ENCODE measurements around the gene CARM1. TPM values are rescaled to one million over a fixed set of nuclear protein-coding genes. Genes with fewer than 3 reads are reported as not detected.

CARM1 gene
- total RNA-seq, 1 donor from 2014 or later: 34.4 TPM

DNA sequence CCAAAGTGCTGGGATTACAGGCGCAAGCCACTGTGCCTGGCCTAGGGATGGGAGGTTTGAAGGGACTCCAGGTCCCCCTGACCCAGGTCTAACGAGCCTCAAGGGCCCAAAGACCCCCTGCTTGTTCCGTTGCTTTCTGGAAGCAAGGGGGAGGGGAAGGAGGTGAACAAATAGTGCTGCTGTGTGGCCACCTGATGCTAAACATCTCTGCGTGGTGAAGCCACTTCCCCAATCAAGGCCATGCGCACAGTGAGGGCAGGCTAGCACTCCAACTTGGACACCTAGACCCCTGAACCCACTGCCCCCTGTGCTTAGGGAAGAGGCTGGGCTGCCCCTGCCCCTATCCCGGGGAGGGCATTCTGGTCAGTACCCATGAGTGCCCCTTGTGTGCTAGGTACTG is 24.0 kb downstream of the CARM1 start:
- Histone ChIP-seq H3K27ac (no peak overlapping the region), H3K79me2 (ENCODE audit: low read depth) (peaks cover 74% of the 10 kb centered on the region), H3K4me1 (peaks cover 15% of the 10 kb centered on the region), H3F3A (ENCODE audit: low read depth) (peaks cover 5% of the 10 kb centered on the region), H3K9ac (no peak overlapping the region), H3K27me3 (no peaks in the 10 kb centered on the region), H4K20me1 (ENCODE audit: low read depth) (peaks cover 80% of the 10 kb centered on the region), H3K36me3 (no peaks in the 10 kb centered on the region), H3K4me3 (no peak overlapping the region), H3K4me2 (no peak overlapping the region), H2AFZ (replicated peaks) (no peak overlapping the region), H3K9me3 (ENCODE audit: low read depth) (no peaks in the 10 kb centered on the region)
- Mint-ChIP-seq H3K4me3 (no peak overlapping the region), H3K9me3 (no peaks in the 10 kb centered on the region), H3K4me1 (peaks cover 45% of the 10 kb centered on the region), H3K27me3 (ENCODE audit: insufficient read depth, low read depth) (peaks cover 2% of the 10 kb centered on the region), H3K36me3 (no peaks in the 10 kb centered on the region), H3K27ac (peak overlapping the region; percentile 26)
- TF ChIP-seq EZH2phosphoT487 (IDR thresholded peaks at IDR 0.05): no peak
- no peak for TF ChIP-seq CTCF (IDR thresholded peaks at IDR 0.05)
- no peak for TF ChIP-seq EZH2 (IDR thresholded peaks at IDR 0.05)
- DNase-seq (ENCODE audit: low spot score): no peak

DNA sequence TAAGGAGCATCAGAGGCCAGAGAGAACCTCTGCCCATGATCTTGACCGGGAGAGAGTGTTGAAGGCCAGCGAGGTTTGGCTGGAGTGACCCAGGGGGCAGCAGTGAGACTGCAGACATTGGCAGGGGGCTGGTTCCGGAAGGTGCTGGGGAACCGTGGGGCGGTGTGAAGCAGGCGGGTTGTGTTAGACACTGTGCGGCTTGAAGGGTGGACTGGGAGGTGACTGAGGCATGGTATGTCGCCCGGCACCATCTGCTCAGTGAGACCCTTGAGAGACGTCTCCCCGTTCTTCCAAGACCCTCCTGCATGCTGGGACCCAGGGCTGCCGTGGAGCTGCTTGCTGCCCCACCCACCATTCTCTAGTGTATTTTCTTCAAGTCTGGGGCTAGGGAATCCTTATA is 24.6 kb downstream of the CARM1 start:
- Histone ChIP-seq H2AFZ (replicated peaks) (no peak overlapping the region), H3K9me3 (ENCODE audit: low read depth) (no peaks in the 10 kb centered on the region), H3K4me3 (no peak overlapping the region), H3K4me2 (no peak overlapping the region), H3K27me3 (no peaks in the 10 kb centered on the region), H3K36me3 (no peaks in the 10 kb centered on the region), H3K79me2 (ENCODE audit: low read depth) (peaks cover 74% of the 10 kb centered on the region), H3K9ac (no peak overlapping the region), H4K20me1 (ENCODE audit: low read depth) (peaks cover 77% of the 10 kb centered on the region), H3K27ac (no peak overlapping the region), H3K4me1 (peaks cover 14% of the 10 kb centered on the region), H3F3A (ENCODE audit: low read depth) (peaks cover 5% of the 10 kb centered on the region)
- TF ChIP-seq EZH2phosphoT487 (IDR thresholded peaks at IDR 0.05) (no peak), CTCF (IDR thresholded peaks at IDR 0.05) (no peak), EZH2 (IDR thresholded peaks at IDR 0.05) (no peak)
- Mint-ChIP-seq H3K4me3 (no peak overlapping the region), H3K27me3 (ENCODE audit: insufficient read depth, low read depth) (peaks cover 2% of the 10 kb centered on the region), H3K4me1 (peaks cover 42% of the 10 kb centered on the region), H3K36me3 (no peaks in the 10 kb centered on the region), H3K27ac (peak overlapping the region; percentile 26), H3K9me3 (no peaks in the 10 kb centered on the region)
- no peak for DNase-seq (ENCODE audit: low spot score)

DNA sequence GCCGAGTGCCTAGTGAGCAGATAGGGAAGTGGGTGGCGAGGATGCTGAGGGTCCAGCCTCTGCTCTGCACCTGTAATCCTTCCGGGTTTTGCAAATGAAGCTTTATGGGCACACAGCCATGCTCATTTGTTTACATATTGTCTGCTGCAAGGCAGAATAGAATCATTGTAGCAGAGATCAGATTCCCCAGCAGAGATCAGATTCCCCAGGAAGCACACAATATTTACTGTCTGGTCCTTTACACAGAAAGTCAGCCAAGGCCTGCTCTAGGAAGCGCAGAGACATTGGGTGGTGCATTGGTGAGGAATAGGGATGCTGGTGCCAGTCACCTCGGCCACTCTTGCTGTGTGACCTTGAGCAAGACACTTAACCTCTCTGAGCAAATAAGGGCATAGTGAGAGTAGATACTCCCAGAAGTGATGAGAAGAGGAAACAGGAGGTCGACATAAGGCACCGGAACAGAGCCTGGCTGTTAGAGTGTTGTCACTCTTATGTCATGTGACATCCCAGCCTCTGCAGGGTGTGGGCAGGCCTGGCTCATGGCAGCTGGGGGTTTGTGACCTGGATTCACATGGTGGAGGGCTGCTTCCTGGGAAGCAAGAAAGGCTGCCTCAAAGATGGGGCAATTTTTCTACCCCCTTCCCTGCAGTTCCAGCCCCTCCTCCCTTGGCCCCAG is 25.6 kb downstream of the CARM1 start:
- no peaks in the 10 kb centered on the region for H3K9me3 Mint-ChIP-seq
- peaks cover 2% of the 10 kb centered on the region for H3K27me3 Mint-ChIP-seq (ENCODE audit: insufficient read depth, low read depth)
- H4K20me1 ChIP-seq (ENCODE audit: low read depth): peaks cover 66% of the 10 kb centered on the region
- H3K4me1 Mint-ChIP-seq: peaks cover 31% of the 10 kb centered on the region
- DNase-seq (ENCODE audit: low spot score): no peak
- H3K4me2 ChIP-seq: no peak overlapping the region
- no peak overlapping the region for H3K4me3 ChIP-seq
- H3K4me1 ChIP-seq: peaks cover 3% of the 10 kb centered on the region
- no peak overlapping the region for H3K9ac ChIP-seq
- H3K27ac ChIP-seq: no peak overlapping the region
- no peaks in the 10 kb centered on the region for H3K36me3 ChIP-seq
- peaks cover 5% of the 10 kb centered on the region for H3F3A ChIP-seq (ENCODE audit: low read depth)
- H3K36me3 Mint-ChIP-seq: no peaks in the 10 kb centered on the region
- H3K79me2 ChIP-seq (ENCODE audit: low read depth): peaks cover 74% of the 10 kb centered on the region
- peak overlapping the region; percentile 82 for H3K27ac Mint-ChIP-seq
- H2AFZ ChIP-seq (replicated peaks): no peak overlapping the region
- H3K4me3 Mint-ChIP-seq: peak overlapping the region; percentile 53
- TF ChIP-seq EZH2 (IDR thresholded peaks at IDR 0.05) (no peak), EZH2phosphoT487 (IDR thresholded peaks at IDR 0.05) (no peak), CTCF (IDR thresholded peaks at IDR 0.05) (no peak)
- H3K27me3 ChIP-seq: no peaks in the 10 kb centered on the region
- no peaks in the 10 kb centered on the region for H3K9me3 ChIP-seq (ENCODE audit: low read depth)
